DLD1 (cell line): Measurements from ENCODE around the gene EML5.
"Not testable (repeated sequence)": the region's sequence is repeated elsewhere in the genome, so short reads cannot be mapped to it uniquely, and the experiment has no call there.

Experiments used
- in situ Hi-C: cut with HindIII; loops from 2 replicates; pipeline ENCODE4 v1.10.0; 2017; ENCODE audit warnings: low sequenced_read_pairs

Gene EML5

DNA sequence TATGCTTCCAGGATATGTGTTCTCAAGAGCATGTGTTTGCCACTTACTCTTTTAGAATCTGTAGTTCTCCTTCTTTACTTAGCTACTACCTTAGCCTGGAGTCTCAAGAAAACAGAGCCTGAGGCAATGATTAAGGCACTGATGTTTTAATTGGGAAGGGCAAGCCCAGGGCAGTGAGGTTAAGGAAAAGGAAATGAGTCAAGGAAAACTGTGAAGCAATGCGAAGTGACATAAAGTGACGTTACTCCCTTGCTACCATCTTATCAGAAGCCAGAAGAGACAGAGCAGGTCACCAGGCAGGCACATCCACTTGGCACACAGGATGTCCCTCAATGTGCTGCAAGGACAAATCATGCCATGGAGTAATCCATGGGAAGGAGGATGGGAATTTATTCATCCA is 11.3 kb upstream of the EML5 start:
- in situ Hi-C loops: no loop called here

DNA sequence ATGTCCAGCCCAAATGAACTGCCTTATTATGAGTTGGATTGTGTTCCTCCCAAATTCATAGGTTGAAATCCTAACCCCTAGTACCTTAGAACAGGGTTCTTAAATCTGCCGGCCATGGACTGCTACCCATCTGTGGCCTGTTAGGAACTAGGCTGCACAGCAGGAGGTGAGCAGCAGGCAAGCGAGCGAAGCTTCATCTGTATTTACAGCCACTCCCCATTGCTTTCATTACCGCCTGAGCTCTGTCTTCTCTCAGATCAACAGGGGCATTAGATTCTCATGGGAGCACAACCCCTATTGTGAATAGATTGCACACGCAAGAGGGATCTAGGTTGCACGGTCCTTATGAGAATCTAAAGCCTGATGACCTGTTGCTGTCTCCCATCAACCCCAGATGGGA is 9.8 kb upstream of the EML5 start:
- in situ Hi-C loops: no loop called here

- in situ Hi-C loops: no loop called here
Measured at GRCh38 chr14:88799522-88799921, 6.8 kb upstream of the EML5 start.

- in situ Hi-C loops: no loop called here
Measured at GRCh38 chr14:88798156-88798555, 5.4 kb upstream of the EML5 start.

DNA sequence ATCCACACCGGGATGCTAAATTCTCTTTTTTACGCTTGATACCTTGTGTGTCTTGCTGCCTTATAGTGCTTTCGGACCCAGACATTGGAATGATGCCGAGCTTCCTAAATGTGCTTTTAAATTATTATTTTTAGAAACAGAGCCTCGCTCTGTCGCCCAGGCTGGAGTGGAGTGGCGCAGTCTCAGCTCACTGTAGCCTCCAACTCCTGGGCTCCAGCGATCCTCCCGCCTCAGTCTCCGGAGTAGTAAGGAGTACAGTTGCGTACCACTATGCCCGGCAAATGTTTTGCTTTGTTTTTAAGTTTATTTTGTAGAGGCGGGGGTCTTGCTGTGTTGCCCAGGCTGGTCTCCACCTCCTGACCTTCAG is 489 bp upstream of the EML5 start:
- in situ Hi-C loops: no loop called here

DNA sequence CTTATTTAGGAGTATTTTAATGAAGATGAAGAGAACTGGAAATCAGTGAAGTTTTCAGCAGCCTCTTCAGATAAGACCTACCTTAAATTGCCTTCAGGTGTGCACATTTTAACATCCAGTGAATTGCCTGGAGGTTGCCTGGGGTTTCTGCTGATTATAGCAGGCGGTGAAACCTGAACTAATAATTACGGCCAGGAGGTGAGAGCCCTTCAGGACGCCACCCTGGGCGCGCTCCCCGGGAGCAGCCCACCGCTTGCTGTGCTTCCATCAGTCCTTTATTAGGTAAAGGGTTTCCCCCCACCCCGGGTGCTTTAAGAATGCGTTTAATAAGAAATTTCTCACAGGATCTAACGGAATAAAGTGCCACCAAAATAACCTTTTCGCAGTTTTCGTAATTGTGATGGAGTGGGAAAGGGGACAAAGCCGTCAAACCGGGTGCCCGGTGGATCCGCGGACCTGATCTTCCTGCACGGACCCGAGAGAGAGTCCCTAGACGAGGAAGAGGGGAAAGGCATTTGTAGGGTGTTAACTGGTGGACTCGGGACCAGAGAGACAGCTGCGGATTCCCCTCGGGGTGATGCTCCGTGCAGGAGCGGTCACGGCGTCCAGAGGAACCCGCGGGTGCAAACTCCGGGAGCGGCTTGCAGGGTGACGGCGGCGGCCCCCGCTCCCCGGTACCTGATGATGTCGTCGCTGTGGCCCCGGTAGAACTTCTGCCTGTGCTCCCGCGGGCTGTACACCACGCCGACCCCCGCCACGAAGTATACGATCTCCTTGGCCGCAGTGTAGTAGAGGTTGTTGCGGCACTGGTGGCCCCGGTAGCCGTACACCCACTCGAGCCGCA is 902 bp downstream of the EML5 start:
- in situ Hi-C loops: no loop called here

- in situ Hi-C loops: no loop called here
Measured at GRCh38 chr14:88791252-88791621, 1.5 kb downstream of the EML5 start.

DNA sequence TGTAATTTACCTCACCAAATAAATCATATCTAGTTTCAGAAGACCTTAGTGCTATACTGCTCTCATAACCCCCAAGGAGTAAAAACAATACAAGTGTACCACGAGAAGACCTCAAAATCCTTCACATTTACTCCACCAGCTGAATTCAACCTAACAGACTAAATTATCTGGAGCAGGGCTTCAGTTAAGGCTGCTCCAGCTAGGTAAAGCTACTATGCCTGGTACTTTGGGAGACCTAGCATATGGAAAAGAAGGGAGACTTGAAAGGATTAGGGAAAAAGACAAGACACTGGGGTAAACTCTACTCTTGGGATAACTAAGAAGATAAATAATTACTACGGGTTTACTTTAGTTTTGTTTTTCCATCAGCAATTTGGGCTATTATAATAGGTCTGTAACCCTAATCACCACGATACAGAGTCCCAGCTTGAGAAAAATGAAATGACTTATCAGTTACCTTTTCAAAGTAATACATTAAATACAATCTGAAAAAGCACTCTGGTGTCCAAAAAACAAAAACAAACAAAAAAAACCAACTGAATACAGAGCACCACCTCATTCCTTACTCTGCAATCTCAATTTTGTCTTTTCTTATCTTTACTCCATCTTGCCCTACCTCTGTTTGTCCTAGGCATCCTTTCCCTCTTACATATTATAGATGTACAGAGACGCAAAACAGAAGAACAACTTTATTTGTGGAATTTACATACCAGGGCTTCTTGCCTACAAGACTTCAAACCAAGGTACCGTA is 2.1 kb downstream of the EML5 start:
- in situ Hi-C loops: no loop called here

GRCh38 chr14:88789573-88789972 is 3.2 kb downstream of the EML5 start:
- in situ Hi-C loops: not testable (repeated sequence)

DNA sequence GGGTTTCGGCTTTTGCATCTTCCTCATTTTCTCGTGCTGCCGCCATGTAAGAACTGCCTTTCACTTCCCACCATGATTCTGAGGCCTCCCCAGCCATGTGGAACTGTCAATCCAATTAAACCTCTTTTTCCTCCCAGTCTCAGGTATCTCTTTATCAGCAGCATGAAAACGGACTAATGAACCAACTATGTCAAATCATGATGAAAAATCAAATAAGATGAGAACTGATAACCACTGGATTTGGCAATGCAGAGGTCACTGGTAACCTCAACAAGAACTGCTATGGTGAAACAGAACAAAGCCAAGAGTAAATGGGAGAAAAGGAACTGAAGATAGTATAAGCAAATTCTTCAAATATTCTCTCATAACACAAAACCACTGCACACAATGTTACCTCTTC is 6.0 kb downstream of the EML5 start:
- in situ Hi-C loops: no loop called here

GRCh38 chr14:88785911-88786310 is 6.8 kb downstream of the EML5 start:
- in situ Hi-C loops: no loop called here

- in situ Hi-C loops: no loop called here
Measured at GRCh38 chr14:88775532-88775931, 17.2 kb downstream of the EML5 start.

GRCh38 chr14:88770736-88771135 is 22.0 kb downstream of the EML5 start:
- in situ Hi-C loops: no loop called here

DNA sequence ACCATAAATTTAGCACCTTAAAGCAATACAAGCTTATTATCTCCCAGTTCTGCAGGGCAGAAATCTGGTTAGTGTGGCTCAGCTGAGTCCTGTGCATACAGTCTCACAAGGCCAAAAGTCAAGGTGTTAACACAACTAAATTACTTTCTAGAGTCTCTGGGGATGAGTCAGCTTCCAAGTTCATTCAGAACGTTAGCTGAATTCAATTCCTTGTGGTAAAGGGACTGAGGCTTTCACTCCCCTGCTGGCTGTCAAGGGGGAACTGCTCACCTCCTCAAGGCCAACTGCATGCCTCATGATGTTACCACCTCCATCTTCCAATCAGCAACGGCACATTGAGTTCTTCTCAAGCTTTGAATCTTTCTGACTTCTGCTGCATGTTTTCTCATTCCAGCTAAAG is 27.6 kb downstream of the EML5 start:
- in situ Hi-C loops: no loop called here

DNA sequence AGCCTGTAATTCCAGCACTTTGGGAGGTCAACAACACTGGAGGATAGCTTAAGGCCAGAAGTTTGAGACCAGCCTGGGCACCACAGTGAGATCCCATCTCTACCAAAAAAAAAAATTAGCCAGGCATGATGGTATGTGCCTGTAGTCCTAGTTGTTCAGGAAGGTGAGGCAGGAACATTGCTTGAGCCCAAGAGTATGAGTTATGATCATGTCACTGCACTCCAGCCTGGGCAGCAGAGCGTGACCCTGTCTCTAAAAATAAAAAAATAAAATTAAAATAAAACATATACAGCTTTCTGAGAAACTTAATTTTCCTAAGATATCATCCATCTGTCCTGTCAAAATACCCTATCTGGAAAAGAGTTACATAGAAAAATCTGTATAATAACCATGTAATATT is 38.9 kb downstream of the EML5 start:
- in situ Hi-C loops: no loop called here

DNA sequence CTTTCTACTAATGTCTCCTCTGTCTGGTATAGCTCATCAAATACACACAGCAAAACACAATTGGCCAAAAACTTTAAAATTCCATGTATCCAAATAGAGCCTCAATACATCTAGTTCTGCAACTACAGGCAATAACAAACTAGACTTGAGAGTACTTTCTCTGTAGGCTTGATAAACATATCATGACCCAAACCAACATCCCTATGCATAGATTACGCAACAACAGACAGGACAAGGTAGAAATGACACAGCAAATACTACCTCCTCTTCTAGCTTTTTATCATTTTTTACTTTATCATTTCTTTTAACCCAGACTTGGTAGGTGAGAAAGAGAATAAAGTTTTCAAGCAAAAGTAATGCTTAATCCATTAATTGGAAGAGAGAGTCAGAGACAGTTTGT is 41.8 kb downstream of the EML5 start:
- in situ Hi-C loops: no loop called here

DNA sequence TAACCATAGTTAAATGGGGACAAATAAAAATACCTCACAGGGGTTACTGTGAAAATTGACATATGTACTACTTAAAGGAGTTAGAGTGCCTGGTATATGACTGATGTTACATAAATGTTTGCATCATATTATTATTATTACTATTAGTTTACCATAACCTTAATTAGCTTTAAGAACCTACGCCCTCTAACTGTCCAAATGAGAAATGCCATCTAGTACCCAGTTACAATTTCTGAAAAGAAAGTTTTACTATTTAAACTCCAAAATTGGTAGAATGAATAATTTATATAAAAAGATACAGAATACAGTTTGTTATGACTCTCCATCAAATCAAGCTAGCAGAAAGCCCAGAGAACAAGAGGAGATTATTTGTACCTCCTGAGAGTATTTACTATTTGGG is 42.3 kb downstream of the EML5 start:
- in situ Hi-C loops: no loop called here

DNA sequence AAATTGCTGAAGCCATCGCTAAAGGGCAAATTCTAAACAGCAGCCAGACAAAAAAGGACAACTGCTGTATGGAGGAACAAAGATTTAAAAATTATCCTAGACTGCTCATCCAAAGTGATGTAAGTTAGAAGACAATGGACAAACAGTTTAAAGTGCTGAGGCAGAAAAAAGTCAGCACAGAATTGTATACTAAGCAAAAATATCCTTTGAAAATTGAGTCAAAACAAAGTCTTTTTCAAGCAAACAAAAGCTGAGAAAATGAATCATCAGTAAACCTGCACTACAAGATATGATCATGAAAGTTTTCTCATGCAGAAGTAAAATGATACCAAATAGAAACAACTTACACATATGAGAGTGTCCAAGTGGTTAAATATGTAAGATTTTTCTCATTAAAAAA is 43.6 kb downstream of the EML5 start:
- in situ Hi-C loops: no loop called here

GRCh38 chr14:88748288-88748687 is 44.5 kb downstream of the EML5 start:
- in situ Hi-C loops: no loop called here

- in situ Hi-C loops: no loop called here
Measured at GRCh38 chr14:88746052-88746451, 46.7 kb downstream of the EML5 start.

GRCh38 chr14:88737245-88737644 is 55.5 kb downstream of the EML5 start:
- in situ Hi-C loops: no loop called here

- in situ Hi-C loops: no loop called here
Measured at GRCh38 chr14:88733121-88733520, 59.6 kb downstream of the EML5 start.

GRCh38 chr14:88729159-88729558 is 63.6 kb downstream of the EML5 start:
- in situ Hi-C loops: no loop called here
